DND-41 (cell line): ENCODE data around the gene TVP23C.
"Not testable (repeated sequence)": the region's sequence is repeated elsewhere in the genome, so short reads cannot be mapped to it uniquely, and the experiment has no call there.

Source experiments
- ATAC-seq: fragments of 200-7000 bp; cut with Tn5 transposase; 3 replicates; pipeline ENCODE4 v1.9.1; 2021; ENCODE audit warnings: low read depth; ENCODE audit not compliant: insufficient read depth
- DNase-seq: peaks from one replicate; pipeline ENCODE4 v3.0.0-alpha.2; 2020
- H2AFZ ChIP-seq: 2 replicates; pipeline ENCODE4 v1.6.0; 2012; ENCODE audit warnings: low read depth, low read length
- H3K27ac ChIP-seq: 2 replicates; pipeline ENCODE4 v1.5.1; 2012; ENCODE audit warnings: low read length, inconsistent platforms
- H3K27me3 ChIP-seq: fragments of 200-600 bp; sonication (generic); 2 replicates; pipeline ENCODE4 v1.6.0; 2012; ENCODE audit warnings: low read length, mild to moderate bottlenecking, inconsistent platforms; ENCODE audit not compliant: insufficient read depth, poor library complexity
- H3K36me3 ChIP-seq: 2 replicates; pipeline ENCODE4 v1.5.1; 2012; ENCODE audit warnings: low read length, inconsistent platforms; ENCODE audit not compliant: insufficient read depth
- H3K4me1 ChIP-seq: 2 replicates; pipeline ENCODE4 v1.5.1; 2012; ENCODE audit warnings: mild to moderate bottlenecking, low read length; ENCODE audit not compliant: insufficient read depth
- H3K4me2 ChIP-seq: 2 replicates; pipeline ENCODE4 v1.6.0; 2012; ENCODE audit warnings: mild to moderate bottlenecking, moderate library complexity, low read length, inconsistent platforms; ENCODE audit not compliant: insufficient read depth
- H3K4me3 ChIP-seq, 2 experiments: fragments of 200-600 bp in 1 of 2; shearing (Covaris generic) in 1 of 2; 2 replicates each; pipeline ENCODE4 v1.5.1; 2012 to 2016; ENCODE audit warnings: inconsistent platforms in 2 of 2, low read length in 2 of 2, mild to moderate bottlenecking in 2 of 2, low read depth in 1 of 2, moderate library complexity in 1 of 2
- H3K79me2 ChIP-seq: 2 replicates; pipeline ENCODE4 v1.6.0; 2012; ENCODE audit warnings: low read length, inconsistent platforms; ENCODE audit not compliant: insufficient read depth
- H3K9ac ChIP-seq: 2 replicates; pipeline ENCODE4 v1.6.0; 2012; ENCODE audit warnings: low read depth, mild to moderate bottlenecking, inconsistent platforms, low read length, moderate library complexity
- H3K9me3 ChIP-seq: 2 replicates; pipeline ENCODE4 v1.5.1; 2012; ENCODE audit warnings: low read length, moderate library complexity, mild to moderate bottlenecking, inconsistent platforms; ENCODE audit not compliant: insufficient read depth, severe bottlenecking
- H4K20me1 ChIP-seq: 2 replicates; pipeline ENCODE4 v1.6.0; 2012; ENCODE audit warnings: low read length; ENCODE audit not compliant: insufficient read depth
- CTCF ChIP-seq: IDR thresholded peaks from 2 replicates; pipeline ENCODE4 v1.5.1; 2012; ENCODE audit warnings: borderline replicate concordance, low read length, moderate library complexity, mild to moderate bottlenecking; ENCODE audit not compliant: poor library complexity, severe bottlenecking; ENCODE audit errors: extremely low read depth

TVP23C gene

GRCh38 chr17:15576848-15577247, 13.6 kb upstream of the TVP23C start:
- not testable (repeated sequence) for H3K27ac ChIP-seq, ATAC-seq, H3K27me3 ChIP-seq

GRCh38 chr17:15574660-15575059, 11.4 kb upstream of the TVP23C start:
- H2AFZ ChIP-seq, H3K4me3 ChIP-seq, H3K4me2 ChIP-seq, H3K4me1 ChIP-seq, H3K27me3 ChIP-seq, DNase-seq, H4K20me1 ChIP-seq, H3K79me2 ChIP-seq, H3K36me3 ChIP-seq, H3K9me3 ChIP-seq, H3K9ac ChIP-seq, ATAC-seq, H3K27ac ChIP-seq: not testable (repeated sequence)

More at GRCh38 chr17:15576848-15577247, 13.6 kb upstream of the TVP23C start:
- not testable (repeated sequence) for H3K9ac ChIP-seq, H3K79me2 ChIP-seq, H3K9me3 ChIP-seq, H3K4me2 ChIP-seq, H2AFZ ChIP-seq, H3K4me1 ChIP-seq, H4K20me1 ChIP-seq, H3K36me3 ChIP-seq, DNase-seq, H3K4me3 ChIP-seq

GRCh38 chr17:15573870-15574269, 10.6 kb upstream of the TVP23C start:
- H3K4me1 ChIP-seq, H2AFZ ChIP-seq, H3K27me3 ChIP-seq, H4K20me1 ChIP-seq, DNase-seq, H3K9ac ChIP-seq, H3K4me2 ChIP-seq, H3K79me2 ChIP-seq, H3K27ac ChIP-seq, H3K36me3 ChIP-seq, H3K9me3 ChIP-seq, ATAC-seq, H3K4me3 ChIP-seq: not testable (repeated sequence)
- peak; percentile 3 for TF ChIP-seq CTCF

GRCh38 chr17:15562613-15563374, 489 bp downstream of the TVP23C start:
- peak overlapping the region; percentile 57; the same call in 1 of the 2 replicates for H3K4me2 ChIP-seq
- H3K9ac ChIP-seq: peak overlapping the region; percentile 50
- not testable (repeated sequence) for H3K79me2 ChIP-seq, DNase-seq, H3K4me1 ChIP-seq, H3K27ac ChIP-seq, H3K27me3 ChIP-seq, H3K9me3 ChIP-seq, H4K20me1 ChIP-seq, H3K36me3 ChIP-seq
- peak overlapping the region; percentile 75 for H2AFZ ChIP-seq
- ATAC-seq: peak; percentile 74
- H3K4me3 ChIP-seq: peak overlapping the region; percentile 29 to 68; a peak in 3 of 4 replicates

GRCh38 chr17:15561439-15561838, 1.8 kb downstream of the TVP23C start:
- not testable (repeated sequence) for H3K27ac ChIP-seq, H3K79me2 ChIP-seq, H4K20me1 ChIP-seq

GRCh38 chr17:15558403-15559105, 4.7 kb downstream of the TVP23C start:
- H2AFZ ChIP-seq, H3K4me1 ChIP-seq, DNase-seq, H3K36me3 ChIP-seq, H3K27me3 ChIP-seq, H3K27ac ChIP-seq, H4K20me1 ChIP-seq, H3K4me2 ChIP-seq, H3K79me2 ChIP-seq, H3K9me3 ChIP-seq, ATAC-seq, H3K9ac ChIP-seq, H3K4me3 ChIP-seq: not testable (repeated sequence)

More at GRCh38 chr17:15561439-15561838, 1.8 kb downstream of the TVP23C start:
- not testable (repeated sequence) for H3K36me3 ChIP-seq, H3K9ac ChIP-seq, H3K27me3 ChIP-seq, H3K4me3 ChIP-seq, ATAC-seq, H3K9me3 ChIP-seq, DNase-seq, H2AFZ ChIP-seq, H3K4me1 ChIP-seq, H3K4me2 ChIP-seq

- H3K9me3 ChIP-seq, H3K4me2 ChIP-seq, DNase-seq, H3K79me2 ChIP-seq, H2AFZ ChIP-seq, H3K36me3 ChIP-seq, H3K9ac ChIP-seq, H3K27me3 ChIP-seq, ATAC-seq, H4K20me1 ChIP-seq, H3K4me1 ChIP-seq, H3K4me3 ChIP-seq, H3K27ac ChIP-seq: not testable (repeated sequence)
These were observed 5.9 kb downstream of the TVP23C start for GRCh38 chr17:15557334-15557832.
